ENCODE data around the gene ADAMTS12.

Gene ADAMTS12

DNA sequence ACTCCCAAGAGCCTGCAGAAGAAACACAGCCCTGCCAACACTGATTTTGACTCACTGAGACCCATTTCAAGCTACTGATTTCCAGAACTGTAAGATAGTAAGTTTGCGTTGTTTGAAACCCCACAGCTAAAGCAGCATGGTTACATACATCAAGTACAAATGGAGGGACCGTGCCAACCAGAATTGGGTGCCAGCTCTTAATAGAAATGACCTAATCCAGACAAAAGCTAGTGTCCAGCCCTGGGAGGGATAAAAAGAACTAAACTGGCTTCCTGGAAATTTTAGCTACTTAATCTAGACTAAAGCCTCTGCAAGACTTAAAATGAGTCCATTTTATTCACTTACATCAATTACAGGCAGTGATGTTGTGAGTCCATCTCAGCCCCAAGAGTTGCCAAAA lies 122.6 kb downstream of the ADAMTS12 start:
- DNase-seq (ENCODE audit: low read depth in 3 of 3, low spot score in 1 of 3), result no peak

- DNase-seq (ENCODE audit: low read depth in 3 of 3, low spot score in 1 of 3), result no peak
Observed at GRCh38 chr5:33766023-33766422, 125.8 kb downstream of the ADAMTS12 start.

- no peak for DNase-seq (ENCODE audit: low read depth in 3 of 3, low spot score in 1 of 3)
Observed at GRCh38 chr5:33764786-33765185, 127.0 kb downstream of the ADAMTS12 start.

DNA sequence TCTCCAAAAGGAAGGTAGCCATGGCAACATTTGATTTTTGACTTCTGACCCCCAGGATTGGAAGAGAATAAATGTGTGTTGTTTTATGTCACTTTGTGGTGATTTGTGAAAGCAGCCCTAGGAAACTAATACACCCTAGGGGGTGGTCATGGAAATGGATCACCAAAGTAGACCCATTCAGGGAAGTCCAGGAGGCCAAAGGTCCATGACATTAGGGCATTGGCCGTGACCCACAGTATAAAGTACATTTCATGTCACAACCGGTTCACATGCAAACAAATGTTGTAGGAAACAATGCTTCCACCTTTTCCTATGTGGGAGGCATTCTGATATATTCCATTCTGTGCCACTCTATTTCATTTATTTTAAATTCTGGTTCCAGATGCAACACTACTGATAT lies 128.4 kb downstream of the ADAMTS12 start:
- DNase-seq (ENCODE audit: low read depth in 3 of 3, low spot score in 1 of 3), result no peak

DNA sequence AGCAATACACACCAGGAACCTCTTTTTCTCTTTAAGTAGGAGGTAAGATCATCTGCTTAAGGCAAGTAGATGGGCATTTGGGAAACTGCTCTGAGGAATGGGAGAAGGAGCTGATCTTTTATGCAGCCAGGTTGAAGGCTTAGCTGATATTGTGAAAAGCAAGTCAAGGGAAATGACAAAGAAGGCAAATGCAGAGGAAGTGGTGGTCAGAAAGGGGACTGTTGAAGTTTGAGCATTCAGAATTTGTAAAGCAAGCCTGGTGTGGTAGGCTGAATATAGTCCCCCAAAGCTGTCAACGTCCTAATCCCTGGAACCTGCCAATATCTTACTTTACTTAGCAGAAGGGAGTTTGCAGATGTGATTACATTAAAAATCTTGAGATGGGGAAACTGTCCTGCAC lies 128.9 kb downstream of the ADAMTS12 start:
- DNase-seq (ENCODE audit: low read depth in 3 of 3, low spot score in 1 of 3), result no peak

DNA sequence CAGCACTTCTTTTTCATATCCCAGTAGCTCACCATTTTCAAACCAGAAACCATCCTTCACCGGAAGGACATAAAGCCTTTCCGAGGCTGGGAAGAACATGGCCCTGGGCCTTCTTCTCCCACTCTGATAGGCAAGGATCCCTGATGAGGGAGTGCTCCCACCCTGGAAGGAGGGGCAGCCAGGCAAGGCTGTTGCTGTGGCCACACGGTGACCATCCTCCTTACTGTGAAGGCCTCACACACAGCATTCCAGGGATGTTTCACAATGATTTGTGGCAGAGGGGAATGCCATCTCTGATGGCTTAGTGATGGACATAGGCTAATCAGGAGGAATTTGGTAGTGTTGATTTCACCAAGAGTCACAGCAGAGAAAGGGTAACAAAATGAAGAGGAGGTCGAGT lies 130.7 kb downstream of the ADAMTS12 start:
- DNase-seq (ENCODE audit: low read depth in 3 of 3, low spot score in 1 of 3), result no peak

DNA sequence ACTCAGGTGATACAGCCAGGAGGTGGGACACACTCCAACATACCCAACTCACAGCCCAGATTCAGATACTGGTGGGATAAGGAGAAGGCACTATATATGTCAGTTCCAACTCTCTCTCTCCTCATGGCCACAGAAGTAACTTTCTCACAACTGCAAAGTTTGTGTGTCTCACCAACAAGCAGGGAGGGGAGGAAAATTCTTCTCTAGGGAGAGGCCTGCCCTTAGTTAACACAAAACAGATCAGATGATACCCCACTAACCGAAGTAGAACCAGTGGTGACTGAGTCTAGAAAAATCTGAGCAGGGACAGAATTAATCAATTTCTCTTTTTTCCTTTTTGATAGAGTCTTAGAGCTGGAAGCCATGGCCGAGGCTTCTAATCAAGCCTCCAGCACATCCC lies 133.1 kb downstream of the ADAMTS12 start:
- DNase-seq (ENCODE audit: low read depth in 3 of 3, low spot score in 1 of 3), result no peak

DNA sequence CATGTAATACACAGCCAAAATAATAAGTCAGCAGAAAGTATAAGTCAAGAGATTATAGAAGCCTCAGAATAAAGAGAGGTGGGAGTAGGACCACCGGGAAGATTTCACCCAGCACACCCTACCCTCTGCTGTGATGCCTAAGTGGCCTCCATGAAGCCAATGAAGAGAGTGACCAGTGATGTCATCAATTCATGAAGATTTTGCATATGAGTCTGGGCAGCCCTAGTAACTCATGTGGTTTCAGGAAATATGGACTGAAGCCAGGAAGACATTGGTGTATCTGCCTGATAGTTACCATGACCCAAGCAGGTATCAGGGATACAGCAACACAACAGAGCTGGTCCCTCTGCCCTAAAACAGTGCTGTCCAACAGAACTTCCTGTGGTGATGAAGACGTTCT lies 135.3 kb downstream of the ADAMTS12 start:
- DNase-seq (ENCODE audit: low read depth in 3 of 3, low spot score in 1 of 3), result no peak

DNA sequence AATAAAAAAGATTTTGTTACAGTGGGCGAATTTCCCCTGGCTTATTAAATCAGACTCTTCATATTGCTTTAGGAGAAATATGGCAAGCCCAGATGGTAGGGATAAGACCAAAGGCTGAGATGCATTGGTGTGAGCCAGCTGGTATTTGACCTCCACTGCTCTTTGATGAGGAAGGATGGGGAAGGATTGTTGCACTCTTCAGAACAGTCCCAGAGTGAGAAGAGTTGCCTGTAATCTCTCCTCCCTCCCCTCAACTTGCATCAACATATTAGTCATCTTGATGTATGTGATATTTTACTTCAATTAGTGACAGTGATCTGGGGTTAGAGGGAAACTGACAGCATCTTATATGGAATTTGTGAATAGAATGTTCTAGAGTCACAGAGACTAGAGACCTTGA lies 136.6 kb downstream of the ADAMTS12 start:
- no peak for DNase-seq (ENCODE audit: low read depth in 3 of 3, low spot score in 1 of 3)

DNA sequence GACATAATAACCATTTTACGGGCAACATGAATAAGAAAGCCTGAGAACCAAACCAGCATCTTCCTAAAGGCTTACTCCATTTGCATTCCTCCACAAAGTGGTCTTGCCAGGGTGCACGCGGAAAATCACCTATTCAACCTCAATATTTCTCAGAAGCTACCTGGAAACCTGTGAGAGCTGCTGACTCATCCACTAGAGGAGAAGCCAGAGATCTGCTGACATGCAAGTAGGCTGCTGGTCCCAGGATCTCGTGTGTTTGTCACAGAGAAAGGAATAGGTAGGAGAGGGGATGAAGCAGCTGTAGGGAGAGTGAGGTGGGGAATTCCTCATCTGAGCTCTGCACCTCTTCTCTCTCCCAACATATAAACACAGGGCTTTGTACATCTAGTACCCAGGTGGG lies 138.1 kb downstream of the ADAMTS12 start:
- no peak for DNase-seq (ENCODE audit: low read depth in 3 of 3, low spot score in 1 of 3)

GRCh38 chr5:33748754-33749153 lies 143.0 kb downstream of the ADAMTS12 start:
- DNase-seq (ENCODE audit: low read depth in 3 of 3, low spot score in 1 of 3), result no peak

DNA sequence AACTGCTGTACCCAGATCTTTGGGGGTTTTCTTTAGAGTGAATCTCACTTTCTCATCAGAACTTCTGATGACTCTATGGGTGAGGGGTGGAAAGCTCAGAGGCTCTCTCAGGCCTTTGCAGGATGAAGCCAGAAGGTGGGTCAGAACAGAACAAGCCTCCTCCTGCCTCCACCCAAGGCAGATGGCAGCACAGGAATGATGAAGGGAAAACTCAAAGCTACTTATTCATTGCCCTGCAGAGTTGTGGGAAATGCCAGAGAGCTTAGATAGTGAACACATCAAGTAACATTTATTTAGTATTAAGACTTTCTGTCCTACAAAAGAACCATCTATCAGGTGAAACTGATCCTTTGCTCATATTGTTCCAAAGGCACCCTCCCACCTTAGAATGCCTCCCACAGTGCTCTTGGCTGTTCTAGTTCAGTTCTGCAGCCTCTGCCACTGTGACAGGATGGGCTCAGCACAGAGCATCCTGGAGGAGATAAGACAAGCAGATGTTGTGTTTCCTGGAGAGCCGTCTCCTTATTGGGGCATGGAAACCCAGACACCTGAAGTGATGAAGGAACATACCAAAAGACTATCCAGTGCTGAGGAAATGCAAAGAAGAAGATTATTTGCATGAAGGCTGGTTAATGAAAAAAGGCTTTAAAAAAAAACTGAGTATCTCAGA lies 146.6 kb downstream of the ADAMTS12 start:
- DNase-seq (ENCODE audit: low read depth in 3 of 3, low spot score in 1 of 3), result no peak

- no peak for DNase-seq (ENCODE audit: low read depth in 3 of 3, low spot score in 1 of 3)
Observed at GRCh38 chr5:33743099-33743498, 148.7 kb downstream of the ADAMTS12 start.

GRCh38 chr5:33742181-33742580 lies 149.6 kb downstream of the ADAMTS12 start:
- no peak for DNase-seq (ENCODE audit: low read depth in 3 of 3, low spot score in 1 of 3)

DNA sequence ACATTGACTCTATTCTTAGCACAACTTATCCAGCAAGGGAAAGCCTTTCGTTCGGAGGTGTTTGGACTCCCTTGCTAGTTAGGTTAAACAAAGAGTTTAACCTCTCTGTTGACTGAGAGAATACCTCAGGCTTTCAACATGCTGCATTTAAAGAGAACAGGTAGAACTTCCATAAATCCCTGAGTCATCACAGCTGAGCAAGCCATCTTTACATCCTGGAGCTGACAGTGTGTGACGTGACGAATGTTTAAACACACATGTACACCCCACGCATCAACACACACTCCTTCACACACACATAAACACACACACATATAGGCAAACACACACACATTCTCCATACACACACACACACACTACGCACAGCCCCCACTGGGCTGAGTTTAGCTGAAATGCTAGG lies 152.8 kb downstream of the ADAMTS12 start:
- DNase-seq (ENCODE audit: low read depth in 3 of 3, low spot score in 1 of 3), result no peak

- DNase-seq (ENCODE audit: low read depth in 3 of 3, low spot score in 1 of 3), result no peak
Observed at GRCh38 chr5:33738097-33738496, 153.7 kb downstream of the ADAMTS12 start.

GRCh38 chr5:33737697-33738096 lies 154.1 kb downstream of the ADAMTS12 start:
- no peak for DNase-seq (ENCODE audit: low read depth in 3 of 3, low spot score in 1 of 3)

DNA sequence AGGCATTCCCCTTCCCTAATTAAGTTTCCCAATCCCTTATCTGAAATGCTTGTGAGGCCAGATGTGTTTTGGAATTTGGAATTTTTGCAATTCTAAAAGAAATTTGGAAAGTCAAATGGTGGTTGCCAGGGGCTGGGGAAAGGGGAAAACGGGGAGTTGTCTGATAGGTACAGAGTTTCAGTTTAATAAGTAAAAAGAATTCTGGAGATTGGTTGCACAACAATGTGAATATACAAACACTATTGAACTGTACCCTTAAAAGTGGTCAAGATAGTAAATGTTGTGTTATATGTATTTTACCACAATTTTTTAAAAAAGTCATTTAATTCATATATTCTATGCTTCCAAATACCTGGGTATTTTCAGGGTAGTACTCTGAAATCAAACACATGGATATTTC lies 154.5 kb downstream of the ADAMTS12 start:
- DNase-seq (ENCODE audit: low read depth in 3 of 3, low spot score in 1 of 3), result no peak

- no peak for DNase-seq (ENCODE audit: low read depth in 3 of 3, low spot score in 1 of 3)
Observed at GRCh38 chr5:33736510-33736909, 155.3 kb downstream of the ADAMTS12 start.

DNA sequence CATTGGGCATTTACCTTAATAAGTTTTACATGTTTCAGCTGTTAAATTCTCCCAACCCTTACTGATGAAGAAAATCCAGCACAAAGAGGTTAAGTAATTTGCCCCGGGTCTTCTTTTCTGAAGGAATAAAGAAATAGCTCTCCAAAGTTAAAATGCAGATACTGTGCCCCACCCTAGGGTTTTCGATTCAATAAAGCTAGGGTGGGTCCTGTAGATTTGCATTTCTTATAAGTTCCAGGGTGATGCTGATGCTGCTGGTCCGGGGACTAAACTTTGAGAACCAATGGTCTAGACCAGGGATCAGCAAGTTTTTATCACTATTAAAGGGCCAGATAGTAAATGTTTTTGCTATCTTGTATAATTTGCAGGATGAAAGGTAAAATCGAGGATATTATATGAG lies 156.7 kb downstream of the ADAMTS12 start:
- DNase-seq (ENCODE audit: low read depth in 3 of 3, low spot score in 1 of 3), result no peak

- DNase-seq (ENCODE audit: low read depth in 3 of 3, low spot score in 1 of 3), result no peak
Observed at GRCh38 chr5:33734537-33734936, 157.3 kb downstream of the ADAMTS12 start.

DNA sequence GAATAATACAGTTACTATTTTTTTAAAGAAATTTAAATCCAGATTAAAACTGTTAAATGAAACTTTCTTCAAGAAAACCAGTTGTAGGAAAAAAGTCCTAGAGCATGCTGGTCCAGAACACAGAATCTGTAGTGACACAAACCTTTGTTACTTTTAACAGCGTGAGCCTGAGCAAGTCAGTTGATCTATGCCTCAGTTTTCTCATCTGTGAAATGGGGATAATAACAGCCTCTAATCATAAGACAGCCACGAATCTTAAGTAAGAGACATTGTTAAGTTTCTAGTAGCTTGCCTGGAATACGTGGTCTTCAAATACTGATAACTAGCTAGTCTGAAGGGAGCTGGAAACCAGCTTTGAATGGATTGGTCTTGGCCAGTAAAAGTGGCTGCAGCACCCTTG lies 158.6 kb downstream of the ADAMTS12 start:
- no peak for DNase-seq (ENCODE audit: low read depth in 3 of 3, low spot score in 1 of 3)

- DNase-seq (ENCODE audit: low read depth in 3 of 3, low spot score in 1 of 3), result no peak
Observed at GRCh38 chr5:33726422-33727165, 165.2 kb downstream of the ADAMTS12 start.

Data from stimulated activated CD4-positive, alpha-beta T cell treated with anti-CD3 and anti-CD28 coated beads, TNF-alpha, amount 100 ng/mL, for 1 hour (primary cell).